Brain microvascular endothelial cell (primary cell): ENCODE measurements around the gene SPRY2.

ENCODE experiments used
- DNase-seq: peaks from one replicate; pipeline ENCODE4 v3.0.0-alpha.2; 2020
- H3K27ac ChIP-seq: fragments of 250-450 bp; sonication (Bioruptor Pico); 2 replicates; pipeline ENCODE4 v1.5.1; 2020; ENCODE audit warnings: mild to moderate bottlenecking, moderate library complexity
- H3K27me3 ChIP-seq: fragments of 250-450 bp; sonication (Bioruptor Pico); replicated peaks from 2 replicates; pipeline ENCODE4 v1.5.1; 2020; ENCODE audit warnings: mild to moderate bottlenecking
- H3K36me3 ChIP-seq: fragments of 250-450 bp; sonication (Bioruptor Pico); replicated peaks from 2 replicates; pipeline ENCODE4 v1.5.1; 2020; ENCODE audit warnings: mild to moderate bottlenecking
- H3K4me3 ChIP-seq: 2 replicates; pipeline ENCODE4 v1.5.1; 2011; ENCODE audit warnings: low read depth, mild to moderate bottlenecking, control low read depth, low read length, moderate library complexity
- in situ Hi-C: cut with HindIII; loops from 2 replicates; pipeline ENCODE4 v1.10.0; 2017; ENCODE audit warnings: low sequenced_read_pairs, low pct_ligation_motif_present
- TF ChIP-seq, protein P1 (sequence below): IDR thresholded peaks from 2 replicates; pipeline ENCODE4 v1.5.1; 2011; ENCODE audit warnings: low read depth, mild to moderate bottlenecking, moderate library complexity, low read length, control low read depth, inconsistent platforms; ENCODE audit errors: missing control alignments

The SPRY2 gene

DNA sequence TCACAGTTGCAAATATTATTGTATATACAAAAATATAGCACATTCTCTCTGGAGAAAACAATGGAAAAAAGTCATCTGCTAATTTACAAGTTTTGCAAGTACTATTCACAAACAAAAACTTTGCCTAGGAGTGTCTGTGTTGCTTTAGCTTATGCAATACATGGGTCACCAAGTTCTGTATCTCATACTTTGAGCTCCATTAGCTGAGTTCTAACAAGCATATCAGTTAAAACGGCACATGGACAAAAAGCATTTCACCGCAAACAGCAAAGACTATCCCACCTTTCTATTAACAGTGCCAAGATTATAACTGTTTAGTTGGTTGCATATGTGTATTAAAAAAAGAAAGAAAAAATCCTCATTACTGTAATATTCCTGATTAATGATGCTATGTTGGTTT is 4.6 kb downstream of the SPRY2 start:
- Histone ChIP-seq H3K27me3 (no peaks in the 10 kb centered on the region), H3K4me3 (peak overlapping the region; percentile 94), H3K27ac (no peak overlapping the region), H3K36me3 (peaks cover 13% of the 10 kb centered on the region)
- TF ChIP-seq, protein P1, sequence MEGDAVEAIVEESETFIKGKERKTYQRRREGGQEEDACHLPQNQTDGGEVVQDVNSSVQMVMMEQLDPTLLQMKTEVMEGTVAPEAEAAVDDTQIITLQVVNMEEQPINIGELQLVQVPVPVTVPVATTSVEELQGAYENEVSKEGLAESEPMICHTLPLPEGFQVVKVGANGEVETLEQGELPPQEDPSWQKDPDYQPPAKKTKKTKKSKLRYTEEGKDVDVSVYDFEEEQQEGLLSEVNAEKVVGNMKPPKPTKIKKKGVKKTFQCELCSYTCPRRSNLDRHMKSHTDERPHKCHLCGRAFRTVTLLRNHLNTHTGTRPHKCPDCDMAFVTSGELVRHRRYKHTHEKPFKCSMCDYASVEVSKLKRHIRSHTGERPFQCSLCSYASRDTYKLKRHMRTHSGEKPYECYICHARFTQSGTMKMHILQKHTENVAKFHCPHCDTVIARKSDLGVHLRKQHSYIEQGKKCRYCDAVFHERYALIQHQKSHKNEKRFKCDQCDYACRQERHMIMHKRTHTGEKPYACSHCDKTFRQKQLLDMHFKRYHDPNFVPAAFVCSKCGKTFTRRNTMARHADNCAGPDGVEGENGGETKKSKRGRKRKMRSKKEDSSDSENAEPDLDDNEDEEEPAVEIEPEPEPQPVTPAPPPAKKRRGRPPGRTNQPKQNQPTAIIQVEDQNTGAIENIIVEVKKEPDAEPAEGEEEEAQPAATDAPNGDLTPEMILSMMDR = no peak
- in situ Hi-C loops = no loop called here
- DNase-seq = no peak

DNA sequence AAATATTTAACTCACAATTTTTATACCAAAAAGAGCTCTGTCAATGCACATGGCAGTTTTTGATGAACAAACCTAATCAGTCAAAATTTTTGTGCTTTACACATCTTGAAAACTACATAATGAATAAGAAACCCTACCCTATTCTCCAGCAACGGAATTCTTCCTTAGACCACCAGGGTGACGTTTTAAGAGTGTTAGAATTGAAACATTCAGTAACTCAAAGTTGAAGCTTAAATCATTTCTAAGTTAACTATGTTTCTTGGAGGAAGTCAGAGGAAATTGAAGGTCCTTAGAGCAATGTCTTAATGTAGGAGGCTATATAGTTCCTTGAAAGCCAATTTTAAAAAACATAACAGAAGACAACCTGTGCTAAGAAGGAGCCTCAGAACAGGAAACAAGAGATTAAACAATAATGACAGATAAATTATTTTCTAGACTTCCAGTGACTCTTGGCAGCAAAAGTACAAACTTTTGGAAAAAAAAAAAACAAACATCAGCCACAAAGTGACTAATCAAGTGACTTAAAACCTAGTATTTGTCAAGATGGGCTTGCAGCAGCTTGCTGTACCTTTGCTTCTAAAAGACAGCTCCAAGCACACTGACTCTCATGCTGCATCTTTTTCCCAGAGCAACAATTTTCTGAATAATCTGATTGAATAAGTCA is 6.2 kb downstream of the SPRY2 start:
- TF ChIP-seq, protein P1 = no peak

DNA sequence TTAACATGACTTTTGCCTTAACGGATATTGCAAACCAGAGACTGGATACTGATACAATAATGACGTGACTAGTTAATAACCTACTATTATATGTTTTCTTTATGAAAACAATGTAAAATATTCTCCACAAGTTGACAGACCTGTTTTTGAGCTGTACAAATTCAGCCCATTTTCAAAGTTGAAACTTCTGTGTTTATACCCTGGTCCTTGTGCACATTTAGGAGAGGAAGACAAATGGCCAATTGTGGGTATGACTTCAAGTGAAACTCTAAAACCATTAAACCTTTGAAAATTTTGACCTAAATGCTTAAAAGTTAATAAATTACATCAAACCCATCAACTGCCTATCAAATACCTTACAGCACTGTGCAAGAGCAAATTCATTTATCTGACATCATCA is 8.9 kb downstream of the SPRY2 start:
- Histone ChIP-seq H3K4me3 (no peak overlapping the region), H3K27ac (no peak overlapping the region), H3K36me3 (peaks cover 5% of the 10 kb centered on the region), H3K27me3 (no peaks in the 10 kb centered on the region)
- DNase-seq = no peak
- TF ChIP-seq, protein P1 = no peak
- in situ Hi-C loops = no loop called here

More for the DNA sequence above, 6.2 kb downstream of the SPRY2 start:
- no peaks in the 10 kb centered on the region for H3K27me3 ChIP-seq
- no peak overlapping the region for H3K4me3 ChIP-seq
- DNase-seq = peak; percentile 15
- in situ Hi-C loops = no loop called here
- H3K27ac ChIP-seq = no peak overlapping the region
- H3K36me3 ChIP-seq = peaks cover 10% of the 10 kb centered on the region

DNA sequence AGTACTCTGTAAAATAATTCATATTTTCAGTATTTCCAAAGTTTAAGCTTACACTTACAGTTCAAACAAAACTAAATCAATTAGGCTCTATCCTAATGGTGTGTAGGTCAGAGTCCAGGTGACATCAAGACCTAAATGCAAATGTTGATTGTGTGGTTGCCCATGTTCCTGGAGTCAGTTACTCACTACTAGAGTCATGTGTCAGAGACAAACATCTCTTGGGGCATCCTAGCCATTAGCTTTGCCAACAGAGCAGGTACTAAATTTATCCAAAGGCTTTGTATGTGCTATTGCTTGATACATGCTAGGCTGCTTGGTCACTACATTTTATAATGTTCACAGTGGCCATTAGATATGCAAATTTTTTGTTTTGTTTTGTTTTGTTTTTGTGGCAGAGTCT is 11.7 kb downstream of the SPRY2 start:
- Histone ChIP-seq H3K27ac (no peak overlapping the region), H3K27me3 (no peaks in the 10 kb centered on the region), H3K36me3 (no peaks in the 10 kb centered on the region), H3K4me3 (no peak overlapping the region)
- DNase-seq = no peak
- in situ Hi-C loops = no loop called here
- TF ChIP-seq, protein P1 = no peak

DNA sequence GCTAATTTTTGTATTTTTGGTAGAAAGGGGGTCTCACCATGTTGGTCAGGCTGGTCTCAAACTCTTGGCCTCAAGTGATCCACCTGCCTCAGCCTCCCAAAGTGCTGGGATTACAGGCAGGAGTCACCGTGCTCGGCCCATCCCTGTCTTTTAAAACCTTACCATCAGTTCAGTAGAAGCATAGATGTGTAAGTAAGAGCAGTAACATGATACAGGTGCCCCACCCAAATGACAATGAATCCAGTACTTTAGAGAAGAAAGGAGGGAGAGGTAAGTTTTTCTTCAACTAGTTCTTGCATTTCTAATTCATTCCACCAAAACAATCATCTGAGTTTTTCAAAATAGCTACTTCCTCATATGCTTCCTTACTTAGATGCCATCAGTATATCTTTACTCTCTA is 21.9 kb downstream of the SPRY2 start:
- H3K27me3 ChIP-seq = no peaks in the 10 kb centered on the region
- H3K4me3 ChIP-seq = no peak overlapping the region
- in situ Hi-C loops = no loop called here
- DNase-seq = no peak
- no peak overlapping the region for H3K27ac ChIP-seq
- TF ChIP-seq, protein P1 = no peak
- no peaks in the 10 kb centered on the region for H3K36me3 ChIP-seq
